ENCODE measurements around the gene TTC28. TPM values are rescaled to one million over a fixed set of nuclear protein-coding genes. Genes with fewer than 3 reads are reported as not detected.

TTC28 gene
- total RNA-seq, 1 experiment from 2014 or later: 14.8 TPM

GRCh38 chr22:28405588-28405987 is 274.1 kb downstream of the TTC28 start:
- no peaks in the 10 kb centered on the region for H3K27me3 ChIP-seq (ENCODE audit: control insufficient read depth, insufficient read depth, low read length)
- H3K36me3 ChIP-seq (replicated peaks; ENCODE audit: control insufficient read depth, insufficient read depth, low read length): no peaks in the 10 kb centered on the region
- DNase-seq: no peak
- H3K4me3 ChIP-seq (ENCODE audit: insufficient read depth, low read depth, low read length): no peak overlapping the region

GRCh38 chr22:28402539-28402938 is 277.1 kb downstream of the TTC28 start:
- no peak overlapping the region for H3K4me3 ChIP-seq (ENCODE audit: insufficient read depth, low read depth, low read length)
- DNase-seq: no peak
- H3K27me3 ChIP-seq (ENCODE audit: control insufficient read depth, insufficient read depth, low read length): no peaks in the 10 kb centered on the region
- H3K36me3 ChIP-seq (replicated peaks; ENCODE audit: control insufficient read depth, insufficient read depth, low read length): no peaks in the 10 kb centered on the region

GRCh38 chr22:28402060-28402459 is 277.6 kb downstream of the TTC28 start:
- no peak for DNase-seq
- no peak overlapping the region for H3K4me3 ChIP-seq (ENCODE audit: insufficient read depth, low read depth, low read length)
- no peaks in the 10 kb centered on the region for H3K36me3 ChIP-seq (replicated peaks; ENCODE audit: control insufficient read depth, insufficient read depth, low read length)
- H3K27me3 ChIP-seq (ENCODE audit: control insufficient read depth, insufficient read depth, low read length): no peaks in the 10 kb centered on the region

- Histone ChIP-seq H3K36me3 (replicated peaks; ENCODE audit: control insufficient read depth, insufficient read depth, low read length) (no peaks in the 10 kb centered on the region), H3K4me3 (ENCODE audit: insufficient read depth, low read depth, low read length) (no peak overlapping the region), H3K27me3 (ENCODE audit: control insufficient read depth, insufficient read depth, low read length) (no peaks in the 10 kb centered on the region)
- no peak for DNase-seq
These were observed 280.7 kb downstream of the TTC28 start for GRCh38 chr22:28398981-28399380.

- Histone ChIP-seq H3K36me3 (replicated peaks; ENCODE audit: control insufficient read depth, insufficient read depth, low read length) (no peaks in the 10 kb centered on the region), H3K4me3 (ENCODE audit: insufficient read depth, low read depth, low read length) (no peak overlapping the region), H3K27me3 (ENCODE audit: control insufficient read depth, insufficient read depth, low read length) (no peaks in the 10 kb centered on the region)
- DNase-seq: no peak
These were observed 281.3 kb downstream of the TTC28 start for GRCh38 chr22:28398355-28398754.

GRCh38 chr22:28397306-28397705 is 282.3 kb downstream of the TTC28 start:
- H3K36me3 ChIP-seq (replicated peaks; ENCODE audit: control insufficient read depth, insufficient read depth, low read length): no peaks in the 10 kb centered on the region
- no peaks in the 10 kb centered on the region for H3K27me3 ChIP-seq (ENCODE audit: control insufficient read depth, insufficient read depth, low read length)
- no peak overlapping the region for H3K4me3 ChIP-seq (ENCODE audit: insufficient read depth, low read depth, low read length)
- no peak for DNase-seq

GRCh38 chr22:28395920-28396753 is 283.5 kb downstream of the TTC28 start:
- no peak overlapping the region for H3K4me3 ChIP-seq (ENCODE audit: insufficient read depth, low read depth, low read length)
- no peak for DNase-seq
- H3K36me3 ChIP-seq (replicated peaks; ENCODE audit: control insufficient read depth, insufficient read depth, low read length): no peaks in the 10 kb centered on the region
- H3K27me3 ChIP-seq (ENCODE audit: control insufficient read depth, insufficient read depth, low read length): no peaks in the 10 kb centered on the region

GRCh38 chr22:28395520-28395919 is 284.1 kb downstream of the TTC28 start:
- no peak for DNase-seq
- Histone ChIP-seq H3K4me3 (ENCODE audit: insufficient read depth, low read depth, low read length) (no peak overlapping the region), H3K36me3 (replicated peaks; ENCODE audit: control insufficient read depth, insufficient read depth, low read length) (no peaks in the 10 kb centered on the region), H3K27me3 (ENCODE audit: control insufficient read depth, insufficient read depth, low read length) (no peaks in the 10 kb centered on the region)

GRCh38 chr22:28394513-28395110 is 285.0 kb downstream of the TTC28 start:
- no peak for DNase-seq
- Histone ChIP-seq H3K27me3 (ENCODE audit: control insufficient read depth, insufficient read depth, low read length) (no peaks in the 10 kb centered on the region), H3K36me3 (replicated peaks; ENCODE audit: control insufficient read depth, insufficient read depth, low read length) (no peaks in the 10 kb centered on the region), H3K4me3 (ENCODE audit: insufficient read depth, low read depth, low read length) (no peak overlapping the region)

- DNase-seq: no peak
- Histone ChIP-seq H3K4me3 (ENCODE audit: insufficient read depth, low read depth, low read length) (no peak overlapping the region), H3K27me3 (ENCODE audit: control insufficient read depth, insufficient read depth, low read length) (no peaks in the 10 kb centered on the region), H3K36me3 (replicated peaks; ENCODE audit: control insufficient read depth, insufficient read depth, low read length) (no peaks in the 10 kb centered on the region)
These were observed 298.0 kb downstream of the TTC28 start for GRCh38 chr22:28381429-28382167.

- H3K27me3 ChIP-seq (ENCODE audit: control insufficient read depth, insufficient read depth, low read length): no peaks in the 10 kb centered on the region
- no peaks in the 10 kb centered on the region for H3K36me3 ChIP-seq (replicated peaks; ENCODE audit: control insufficient read depth, insufficient read depth, low read length)
- no peak overlapping the region for H3K4me3 ChIP-seq (ENCODE audit: insufficient read depth, low read depth, low read length)
- no peak for DNase-seq
These were observed 299.7 kb downstream of the TTC28 start for GRCh38 chr22:28379951-28380350.

GRCh38 chr22:28379075-28379779 is 300.4 kb downstream of the TTC28 start:
- Histone ChIP-seq H3K27me3 (ENCODE audit: control insufficient read depth, insufficient read depth, low read length) (no peaks in the 10 kb centered on the region), H3K4me3 (ENCODE audit: insufficient read depth, low read depth, low read length) (no peak overlapping the region), H3K36me3 (replicated peaks; ENCODE audit: control insufficient read depth, insufficient read depth, low read length) (no peaks in the 10 kb centered on the region)
- no peak for DNase-seq

- Histone ChIP-seq H3K4me3 (ENCODE audit: insufficient read depth, low read depth, low read length) (no peak overlapping the region), H3K27me3 (ENCODE audit: control insufficient read depth, insufficient read depth, low read length) (no peaks in the 10 kb centered on the region), H3K36me3 (replicated peaks; ENCODE audit: control insufficient read depth, insufficient read depth, low read length) (no peaks in the 10 kb centered on the region)
- DNase-seq: no peak
These were observed 303.7 kb downstream of the TTC28 start for GRCh38 chr22:28375761-28376534.

GRCh38 chr22:28373831-28374230 is 305.8 kb downstream of the TTC28 start:
- Histone ChIP-seq H3K36me3 (replicated peaks; ENCODE audit: control insufficient read depth, insufficient read depth, low read length) (no peaks in the 10 kb centered on the region), H3K4me3 (ENCODE audit: insufficient read depth, low read depth, low read length) (no peak overlapping the region), H3K27me3 (ENCODE audit: control insufficient read depth, insufficient read depth, low read length) (no peaks in the 10 kb centered on the region)
- no peak for DNase-seq

Measured in H7 (cell line).